ENCODE data around the gene MEGF10. TPM values are rescaled to one million over a fixed set of nuclear protein-coding genes. Genes with fewer than 3 reads are reported as not detected.
"Not testable (repeated sequence)": the region's sequence is repeated elsewhere in the genome, so short reads cannot be mapped to it uniquely, and the experiment has no call there.

MEGF10 gene
- total RNA-seq, 1 experiment from 2014 or later: 26.4 TPM

GRCh38 chr5:127297348-127298035, 6.9 kb downstream of the MEGF10 start:
- no peak for DNase-seq (ENCODE audit: low read depth)

- no peak for DNase-seq (ENCODE audit: low read depth)
Measured at GRCh38 chr5:127298036-127298429, 7.4 kb downstream of the MEGF10 start.

GRCh38 chr5:127298656-127299055, 8.1 kb downstream of the MEGF10 start:
- no peak for DNase-seq (ENCODE audit: low read depth)

- peak; percentile 60 for DNase-seq (ENCODE audit: low read depth)
Measured at GRCh38 chr5:127299678-127300077, 9.1 kb downstream of the MEGF10 start.

- DNase-seq (ENCODE audit: low read depth): no peak
Measured at GRCh38 chr5:127302509-127302908, 11.9 kb downstream of the MEGF10 start.

- DNase-seq (ENCODE audit: low read depth): no peak
Measured at GRCh38 chr5:127303404-127303803, 12.8 kb downstream of the MEGF10 start.

GRCh38 chr5:127305493-127305892, 14.9 kb downstream of the MEGF10 start:
- no peak for DNase-seq (ENCODE audit: low read depth)

GRCh38 chr5:127306036-127306435, 15.4 kb downstream of the MEGF10 start:
- no peak for DNase-seq (ENCODE audit: low read depth)

GRCh38 chr5:127306647-127307046, 16.1 kb downstream of the MEGF10 start:
- no peak for DNase-seq (ENCODE audit: low read depth)

GRCh38 chr5:127307868-127308267, 17.3 kb downstream of the MEGF10 start:
- no peak for DNase-seq (ENCODE audit: low read depth)

- DNase-seq (ENCODE audit: low read depth): not testable (repeated sequence)
Measured at GRCh38 chr5:127308325-127308724, 17.7 kb downstream of the MEGF10 start.

- DNase-seq (ENCODE audit: low read depth): no peak
Measured at GRCh38 chr5:127308945-127309344, 18.3 kb downstream of the MEGF10 start.

GRCh38 chr5:127311349-127311748, 20.8 kb downstream of the MEGF10 start:
- DNase-seq (ENCODE audit: low read depth): no peak

- DNase-seq (ENCODE audit: low read depth): peak; percentile 92
Measured at GRCh38 chr5:127311781-127312525, 21.4 kb downstream of the MEGF10 start.

GRCh38 chr5:127313379-127313778, 22.8 kb downstream of the MEGF10 start:
- DNase-seq (ENCODE audit: low read depth): no peak

GRCh38 chr5:127313847-127314473, 23.4 kb downstream of the MEGF10 start:
- peak; percentile 42 for DNase-seq (ENCODE audit: low read depth)

GRCh38 chr5:127316011-127316410, 25.4 kb downstream of the MEGF10 start:
- DNase-seq (ENCODE audit: low read depth): no peak

- DNase-seq (ENCODE audit: low read depth): not testable (repeated sequence)
Measured at GRCh38 chr5:127317385-127317784, 26.8 kb downstream of the MEGF10 start.

GRCh38 chr5:127320032-127320965, 29.7 kb downstream of the MEGF10 start:
- DNase-seq (ENCODE audit: low read depth): peak; percentile 82

- no peak for DNase-seq (ENCODE audit: low read depth)
Measured at GRCh38 chr5:127321465-127321864, 30.9 kb downstream of the MEGF10 start.

GRCh38 chr5:127322403-127322802, 31.8 kb downstream of the MEGF10 start:
- no peak for DNase-seq (ENCODE audit: low read depth)
